K562 (cell line): ENCODE data around the gene ACTN1. TPM values are rescaled to one million over a fixed set of nuclear protein-coding genes. Genes with fewer than 3 reads are reported as not detected.

ENCODE experiments used
- ATAC-seq: fragments of 200-7000 bp; cut with Tn5 transposase; 3 replicates; pipeline ENCODE4 v1.9.1; 2020; ENCODE audit warnings: moderate library complexity
- BruUV-seq: library from RNA; stranded (reverse); fragments of 400-500 nt; replicated peaks from 2 replicates; lab custom pipeline; 2021; lab: Mats Ljungman, UMichigan
- CTCF ChIA-PET: fragments of 300-600 bp; formaldehyde crosslinking; extraction: SDS; loops from one replicate; lab custom pipeline; 2021; ENCODE audit warnings: low intra/inter-chr PET ratio; lab: Yijun Ruan, JAX
- POLR2A ChIA-PET: fragments of 300-600, 350-650 bp; sonication (Branson Sonifier 250); formaldehyde crosslinking; extraction: SDS; loops from one replicate; lab custom pipeline; 2021; ENCODE audit warnings: antibody characterized with exemption, inconsistent platforms; lab: Yijun Ruan, JAX
- DNase-seq, 4 experiments: peaks; one replicate each; pipeline versions ENCODE4 v3.0.0 to v3.0.0-alpha.2; 2011 to 2018; ENCODE audit warnings: low spot score in 3 of 4, mixed read lengths in 3 of 4; ENCODE audit errors: extremely low read depth in 1 of 4
- FAIRE-seq: peaks from 2 replicates; lab custom pipeline; 2011; peaks lifted over from hg19 to GRCh38; lab: Jason Lieb, UNC
- H2AFZ ChIP-seq: 2 replicates; pipeline ENCODE4 v1.6.0; 2011; ENCODE audit warnings: low read depth, low read length, control low read depth, inconsistent platforms
- H3K27ac ChIP-seq: fragments of 200-600 bp; 3 replicates; pipeline ENCODE4 v1.8.0; 2011; ENCODE audit warnings: low read depth, mild to moderate bottlenecking, control low read depth, inconsistent platforms, low read length, moderate library complexity, mixed read lengths; ENCODE audit errors: extremely low read depth
- H3K27me3 ChIP-seq, 2 experiments: fragments of 300-600 bp in 1 of 2; 2 replicates in 1 of 2; 3 replicates in 1 of 2; pipeline versions ENCODE4 v1.6.0 to v1.8.0; 2011; ENCODE audit warnings: inconsistent platforms in 2 of 2, low read length in 2 of 2, mild to moderate bottlenecking in 1 of 2, mixed read lengths in 1 of 2, moderate library complexity in 1 of 2; ENCODE audit not compliant: control insufficient read depth in 2 of 2, insufficient read depth in 2 of 2
- H3K36me3 ChIP-seq: fragments of 300-600 bp; 3 replicates; pipeline ENCODE4 v1.8.0; 2011; ENCODE audit warnings: mild to moderate bottlenecking, low read length, inconsistent platforms; ENCODE audit not compliant: control insufficient read depth, insufficient read depth
- H3K4me1 ChIP-seq, 2 experiments: fragments of 200-600 bp in 1 of 2; replicated peaks in 1 of 2; 2 replicates in 1 of 2; 3 replicates in 1 of 2; pipeline versions ENCODE4 v1.5.1 to v1.8.0; 2011; ENCODE audit warnings: inconsistent platforms in 2 of 2, low read length in 2 of 2, mild to moderate bottlenecking in 1 of 2, mixed read lengths in 1 of 2, moderate library complexity in 1 of 2; ENCODE audit not compliant: control insufficient read depth in 2 of 2, insufficient read depth in 2 of 2
- H3K4me2 ChIP-seq: 2 replicates; pipeline ENCODE4 v1.6.1; 2011; ENCODE audit warnings: low read length, control low read depth, inconsistent platforms, mixed read lengths; ENCODE audit not compliant: insufficient read depth
- H3K4me3 ChIP-seq: fragments of 200-600 bp; sonication (generic), shearing (Covaris generic); 2 replicates; pipeline ENCODE4 v1.5.1; 2016; ENCODE audit warnings: control low read depth, inconsistent platforms
- H3K79me2 ChIP-seq: fragments of 200-600 bp; 3 replicates; pipeline ENCODE4 v1.8.0; 2011; ENCODE audit warnings: low read length, inconsistent platforms; ENCODE audit not compliant: control insufficient read depth, insufficient read depth
- H3K9ac ChIP-seq, 2 experiments: 2 replicates each; pipeline versions ENCODE4 v1.6.0 to v1.6.1; 2011; ENCODE audit warnings: low read depth in 2 of 2, low read length in 2 of 2, control low read depth in 1 of 2, inconsistent platforms in 1 of 2, mild to moderate bottlenecking in 1 of 2, mixed read lengths in 1 of 2; ENCODE audit not compliant: insufficient read depth in 1 of 2
- H3K9me1 ChIP-seq: one replicate; pipeline ENCODE4 v1.6.0; 2011; ENCODE audit warnings: inconsistent platforms, mild to moderate bottlenecking, low read length, moderate library complexity; ENCODE audit not compliant: control insufficient read depth, insufficient read depth
- H3K9me3 ChIP-seq: replicated peaks from 2 replicates; pipeline ENCODE4 v1.5.1; 2011; ENCODE audit warnings: low read depth, low read length, inconsistent platforms; ENCODE audit not compliant: control insufficient read depth, insufficient read depth
- H4K20me1 ChIP-seq: replicated peaks from 2 replicates; pipeline ENCODE4 v1.6.1; 2011; ENCODE audit warnings: low read length, inconsistent platforms, mixed read lengths; ENCODE audit not compliant: control insufficient read depth, insufficient read depth
- CEBPB ChIP-seq: fragments of 450-650 bp; IDR thresholded peaks from 2 replicates; pipeline ENCODE4 v1.6.1; 2016; ENCODE audit warnings: missing genetic modification characterization, missing compliant biosample characterization
- CEBPG ChIP-seq, 3 experiments: fragments of 200-800 bp in 1 of 3; sonication (Bioruptor generic) in 1 of 3; sonication (generic) in 1 of 3; formaldehyde crosslinking in 1 of 3; IDR thresholded peaks in 2 of 3; conservative IDR thresholded peaks in 1 of 3; 2 replicates each; pipeline versions ENCODE4 v1.6.1 to v1.8.0; 2016 to 2022; ENCODE audit warnings: missing compliant biosample characterization in 2 of 3, missing genetic modification characterization in 2 of 3, mild to moderate bottlenecking in 1 of 3, missing genetic modification reagents in 1 of 3
- HDAC1 ChIP-seq, 2 experiments: fragments of 450-650 bp; IDR thresholded peaks; 2 replicates each; pipeline ENCODE4 v1.6.1; 2016 to 2017; ENCODE audit warnings: inconsistent platforms in 1 of 2, mild to moderate bottlenecking in 1 of 2, moderate library complexity in 1 of 2
- LARP7 ChIP-seq: fragments of 450-650 bp; IDR thresholded peaks from 2 replicates; pipeline ENCODE4 v1.6.1; 2016
- NR3C1 ChIP-seq: sonication (generic); formaldehyde crosslinking; IDR thresholded peaks from 2 replicates; pipeline ENCODE4 v1.8.1; 2022; ENCODE audit warnings: missing genetic modification reagents
- PRMT5 ChIP-seq: sonication (generic); formaldehyde crosslinking; IDR thresholded peaks from 2 replicates; pipeline ENCODE4 v1.5.0; 2020; ENCODE audit warnings: missing genetic modification reagents
- RBM25 ChIP-seq: fragments of 200-400 bp; formaldehyde crosslinking; IDR thresholded peaks from 2 replicates; pipeline ENCODE4 v1.6.1; 2018; ENCODE audit warnings: low read length, low read depth, moderate library complexity; ENCODE audit not compliant: severe bottlenecking
- ZBTB26 ChIP-seq: fragments of 450-650 bp; formaldehyde crosslinking; IDR thresholded peaks from 2 replicates; pipeline ENCODE4 v1.4.0; 2022; ENCODE audit warnings: missing genetic modification characterization
- ZNF134 ChIP-seq: fragments of 250-450 bp; sonication (Bioruptor Pico); conservative IDR thresholded peaks from 2 replicates; pipeline ENCODE4 v1.4.0; 2020
- ZNF143 ChIP-seq: sonication (generic); formaldehyde crosslinking; IDR thresholded peaks from 2 replicates; pipeline ENCODE4 v1.9.0; 2022; ENCODE audit warnings: mild to moderate bottlenecking, missing genetic modification reagents
- ZNF507 ChIP-seq: conservative IDR thresholded peaks from 2 replicates; pipeline ENCODE4 v1.6.1; 2017; ENCODE audit warnings: missing genetic modification characterization, missing compliant biosample characterization
- ZNF785 ChIP-seq: fragments of 250-450 bp; sonication (Bioruptor Pico); IDR thresholded peaks from 2 replicates; pipeline ENCODE4 v1.4.0; 2020; ENCODE audit warnings: mild to moderate bottlenecking
- ZZZ3 ChIP-seq: fragments of 450-650 bp; IDR thresholded peaks from 2 replicates; pipeline ENCODE4 v1.6.1; 2016; ENCODE audit warnings: antibody characterized with exemption, mild to moderate bottlenecking, moderate library complexity
- WGBS: fragments of 100-300 bp; shearing (Covaris generic); methylation state at CpG from one replicate; pipeline ENCODE4 v1.1.6; 2016; ENCODE audit warnings: low coverage, mixed read lengths; ENCODE audit not compliant: insufficient coverage; ENCODE audit errors: missing lambda C conversion rate; 5-methylcytosine and 5-hydroxymethylcytosine counted together
- in situ Hi-C: fragments of 300-500 bp; cut with MboI; formaldehyde crosslinking; loops from 4 replicates; pipeline ENCODE4 v1.15.0; 2018; ENCODE audit warnings: inconsistent platforms, mixed read lengths
- intact Hi-C: fragments of 100-400 bp; cut with micrococcal nuclease; formaldehyde crosslinking; loops from 2 replicates; pipeline ENCODE4 v1.14.2; 2022
- polyA plus RNA-seq, 8 experiments: library from polyadenylated mRNA; depleted of rRNA in 4 of 8; stranded (reverse) in 5 of 8; unstranded in 3 of 8; fragments of >200 nt; fragmentation: Nextera tagmentation in 2 of 8; fragmentation: Illumina TruSeq in 1 of 8; extraction: Ambion mirVana in 2 of 8; extraction: Trizol in 1 of 8; gene quantifications; 2 replicates each; pipeline versions ENCODE4 v1.2.1 to v1.2.3, GENCODE V29; 2011 to 2014; ENCODE audit warnings: inconsistent platforms in 1 of 8, missing spikeins in 1 of 8
- total RNA-seq, 7 experiments: library from RNA; depleted of rRNA in 6 of 7; stranded (reverse); fragments of >200 nt in 6 of 7; fragmentation: Illumina TruSeq in 2 of 7; extraction: Trizol in 2 of 7; gene quantifications; 2 replicates each; pipeline versions ENCODE4 v1.2.1 to v1.2.3, GENCODE V29; 2011 to 2021; ENCODE audit warnings: low replicate concordance in 1 of 7

ACTN1 gene
- total and polyA plus RNA-seq, 9 of the 15 experiments (the other 6 are each of a cell fraction or from before 2014, with no cell fraction given) = 2.2 to 67.7 (median 34.5) TPM

DNA sequence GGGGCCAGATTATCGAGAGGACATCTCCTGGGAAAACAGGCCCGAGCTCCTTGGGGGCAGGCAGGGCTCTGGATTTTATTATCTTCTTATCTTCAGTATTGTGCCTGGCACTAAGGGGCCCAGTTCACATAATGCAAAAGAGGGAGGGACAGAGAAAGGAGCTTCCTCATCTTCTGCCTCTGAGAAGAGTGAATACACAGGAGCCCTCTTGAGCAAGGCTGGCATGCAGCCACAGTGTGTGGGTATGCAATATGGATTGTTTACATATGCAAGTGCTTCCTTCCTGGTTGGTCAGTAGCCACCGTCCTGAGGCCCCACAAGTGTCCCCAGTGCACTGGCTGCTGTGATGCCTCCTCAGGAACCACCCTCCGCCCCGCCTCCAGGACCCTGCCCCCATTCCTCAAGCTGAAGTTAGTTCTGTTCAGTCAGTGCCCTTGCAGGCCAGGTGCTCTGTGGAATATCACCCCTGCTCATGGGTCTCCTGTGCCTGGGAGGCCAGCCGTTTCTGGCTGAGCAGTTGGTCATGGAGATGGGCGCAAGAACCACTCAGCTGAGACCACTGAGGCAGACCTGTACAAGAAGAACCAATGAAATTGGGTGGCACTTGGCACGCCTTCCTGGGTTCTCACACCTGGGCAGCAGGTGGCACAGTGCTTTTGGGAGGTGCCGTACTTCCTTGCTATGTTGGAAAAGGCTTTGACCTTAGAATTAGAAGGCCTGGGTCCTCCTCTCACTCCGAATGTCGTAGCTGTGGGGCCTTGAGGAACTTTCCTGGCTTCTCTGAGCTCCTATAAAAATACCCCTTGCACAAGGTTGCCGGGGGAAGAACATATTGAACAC, 35.1 kb upstream of the ACTN1 start:
- no peaks in the 10 kb centered on the region for H4K20me1 ChIP-seq
- no peak for FAIRE-seq

DNA sequence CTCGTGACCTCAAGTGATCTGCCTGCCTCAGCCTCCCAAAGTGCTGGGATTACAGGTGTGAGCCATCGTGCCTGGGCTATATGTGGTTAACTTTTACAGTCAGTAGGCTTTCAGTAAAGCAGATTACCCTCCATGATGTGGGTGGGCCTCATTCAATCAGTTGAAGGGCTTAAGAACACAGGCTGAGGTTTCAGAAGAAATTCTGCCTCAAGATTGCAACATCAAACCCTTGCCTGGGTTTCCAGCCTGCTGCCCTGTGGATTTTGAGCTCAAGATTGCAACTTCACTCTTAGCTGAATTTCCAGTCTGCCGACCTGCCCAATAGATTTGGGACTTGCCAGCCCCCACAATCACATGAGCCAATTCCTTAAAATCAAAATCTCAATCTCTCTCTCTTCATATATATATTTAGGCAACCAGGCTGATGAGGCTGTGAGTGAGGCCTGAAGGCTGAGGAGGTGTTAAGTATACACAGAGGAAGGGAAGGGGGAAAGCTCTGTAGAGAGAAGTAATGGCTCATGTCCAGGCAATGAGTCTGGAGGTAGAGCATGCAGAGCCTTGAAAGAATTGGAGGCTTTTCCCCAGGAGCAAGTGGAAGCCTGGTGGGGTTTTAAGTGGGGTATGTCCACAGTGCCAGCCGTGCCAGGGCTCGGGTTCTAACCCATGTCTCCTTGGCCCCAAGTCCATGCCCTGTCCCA, 33.3 kb upstream of the ACTN1 start:
- no peak overlapping the region for H3K27ac ChIP-seq
- POLR2A ChIA-PET = interaction anchor here (0.9 kb wide), 1 partner anchor 15 kb away, joined by 3 read pairs; no protein-coding TSS in a partner anchor
- TF ChIP-seq RBM25 = peak; percentile 3
- TF ChIP-seq ZNF507 = no peak
- TF ChIP-seq ZBTB26 (CRISPR knock-in tag) = no peak
- no peak for TF ChIP-seq HDAC1 (IDR thresholded peaks at IDR 0.05)
- TF ChIP-seq ZNF134 (CRISPR knock-in tag) = peak; percentile 97
- no peak for TF ChIP-seq PRMT5 (CRISPR knock-in tag)
- no peak for TF ChIP-seq LARP7
- TF ChIP-seq CEBPB (tag) = peak; percentile 52
- TF ChIP-seq CEBPG (CRISPR knock-in tag; IDR thresholded peaks at IDR 0.05) = 0 out of 2 replicates have a peak, but pooled peaks have one; percentile 14
- TF ChIP-seq CEBPG (tag; conservative IDR thresholded peaks at IDR 0.05 in 1 of 2, IDR thresholded peaks at IDR 0.05 in 1 of 2) = peak in 1 of 2 experiments; percentile 45; a peak in 2 of 4 replicates

More for the DNA sequence above, 35.1 kb upstream of the ACTN1 start:
- DNase-seq (no peak), ATAC-seq (no peak; the same call in 2 of the 3 replicates)
- H3K9me3 ChIP-seq = no peaks in the 10 kb centered on the region
- peaks cover 4% of the 10 kb centered on the region in 2 experiments; a peak in 3 of 5 replicates for H3K4me1 ChIP-seq
- CTCF ChIA-PET = no interaction called here
- no peaks in the 10 kb centered on the region for H3K36me3 ChIP-seq
- WGBS = 34% methylated on average over 9 of the region's 12 CpGs
- 0 out of 2 replicates have a peak overlapping the region, but pooled peaks have one; percentile 51 for H2AFZ ChIP-seq
- no peak overlapping the region for H3K27ac ChIP-seq
- BruUV-seq = no TSS peak
- no peak overlapping the region for H3K4me2 ChIP-seq
- TF ChIP-seq ZNF143 (CRISPR knock-in tag) = no peak
- no peak for TF ChIP-seq ZZZ3
- no peak for TF ChIP-seq NR3C1 (CRISPR knock-in tag)
- TF ChIP-seq ZNF785 (CRISPR knock-in tag) = no peak
- H3K9me1 ChIP-seq = no peaks in the 10 kb centered on the region
- POLR2A ChIA-PET = interaction anchor here (0.7 kb wide), 1 partner anchor 30 kb away, joined by 4 read pairs; no protein-coding TSS in a partner anchor
- H3K79me2 ChIP-seq = no peaks in the 10 kb centered on the region
- in situ Hi-C loops = no loop called here
- H3K4me3 ChIP-seq = no peak overlapping the region
- intact Hi-C loops = no loop called here
- H3K9ac ChIP-seq = no peak overlapping the region
- H3K27me3 ChIP-seq = no peaks in the 10 kb centered on the region

More for the DNA sequence above, 33.3 kb upstream of the ACTN1 start:
- BruUV-seq = no TSS peak
- no peaks in the 10 kb centered on the region for H3K79me2 ChIP-seq
- intact Hi-C loops (no loop called here), in situ Hi-C loops (no loop called here)
- H3K9me3 ChIP-seq = no peaks in the 10 kb centered on the region
- no peaks in the 10 kb centered on the region for H3K36me3 ChIP-seq
- ATAC-seq (no peak), FAIRE-seq (no peak), DNase-seq (no peak)
- H3K9ac ChIP-seq = no peak overlapping the region
- CTCF ChIA-PET = no interaction called here
- H3K4me1 ChIP-seq = peaks cover 0 to 4% of the 10 kb centered on the region in 2 experiments; a peak in 1 of 5 replicates
- H4K20me1 ChIP-seq = no peaks in the 10 kb centered on the region
- H2AFZ ChIP-seq = no peak overlapping the region
- H3K27me3 ChIP-seq = no peaks in the 10 kb centered on the region
- no peak overlapping the region for H3K4me3 ChIP-seq
- H3K9me1 ChIP-seq = no peaks in the 10 kb centered on the region
- WGBS = 5% methylated on average over 5 of the region's 5 CpGs
- H3K4me2 ChIP-seq = no peak overlapping the region
